Natural killer cell (primary cell): ENCODE results near the gene ZNF100. TPM values are rescaled to one million over a fixed set of nuclear protein-coding genes. Genes with fewer than 3 reads are reported as not detected.
"Not testable (repeated sequence)": the region's sequence is repeated elsewhere in the genome, so short reads cannot be mapped to it uniquely, and the experiment has no call there.

ENCODE experiments used
- ATAC-seq, 3 donors: fragments of 150-1000 bp in 2 of 3; fragments of 200-7000 bp in 1 of 3; cut with Tn5 transposase; 1 replicate in 1 of 3; 2 replicates in 2 of 3; pipeline ENCODE4 v1.10.0; 2021; ENCODE audit warnings: mild to moderate bottlenecking in 2 of 3, moderate library complexity in 2 of 3
- DNase-seq, 2 donors: peaks; one replicate each; pipeline versions ENCODE4 v3.0.0 to v3.0.0-alpha.2; 2013 to 2021; ENCODE audit warnings: mixed read lengths in 1 of 2
- H3K27ac ChIP-seq: one replicate; pipeline ENCODE4 v1.5.1; 2013; ENCODE audit warnings: mild to moderate bottlenecking, low read length
- H3K27me3 ChIP-seq: one replicate; pipeline ENCODE4 v1.6.1; 2013; ENCODE audit warnings: low read length; ENCODE audit not compliant: control insufficient read depth, insufficient read depth
- H3K36me3 ChIP-seq: one replicate; pipeline ENCODE4 v1.6.1; 2013; ENCODE audit warnings: low read length; ENCODE audit not compliant: control insufficient read depth, insufficient read depth
- H3K4me1 ChIP-seq: one replicate; pipeline ENCODE4 v1.6.1; 2013; ENCODE audit warnings: low read length; ENCODE audit not compliant: control insufficient read depth, insufficient read depth
- H3K4me3 ChIP-seq: one replicate; pipeline ENCODE4 v1.5.1; 2013; ENCODE audit warnings: low read length
- H3K9me3 ChIP-seq: one replicate; pipeline ENCODE4 v1.6.1; 2013; ENCODE audit warnings: low read length; ENCODE audit not compliant: control insufficient read depth, insufficient read depth
- H3K27ac Mint-ChIP-seq, 2 donors: one replicate each; pipeline ENCODE4 v1.8.0; 2022; ENCODE audit warnings: mild to moderate bottlenecking in 2 of 2, mixed read lengths in 2 of 2, moderate library complexity in 1 of 2
- H3K27me3 Mint-ChIP-seq, 2 donors: one replicate each; pipeline ENCODE4 v1.8.0; 2022; ENCODE audit warnings: low read depth in 2 of 2, mixed read lengths in 2 of 2
- H3K36me3 Mint-ChIP-seq: one replicate; pipeline ENCODE4 v1.8.0; 2022; ENCODE audit warnings: mixed read lengths
- H3K4me1 Mint-ChIP-seq, 2 donors: one replicate each; pipeline ENCODE4 v1.8.0; 2022; ENCODE audit warnings: mixed read lengths in 2 of 2
- H3K4me3 Mint-ChIP-seq: one replicate; pipeline ENCODE4 v1.8.0; 2022; ENCODE audit warnings: mild to moderate bottlenecking, moderate library complexity, mixed read lengths
- H3K9me3 Mint-ChIP-seq, 2 donors: one replicate each; pipeline ENCODE4 v1.8.0; 2022; ENCODE audit warnings: mixed read lengths in 2 of 2
- CTCF ChIP-seq: fragments of 200-600 bp; IDR thresholded peaks from one replicate; pipeline ENCODE4 v1.8.0; 2022; ENCODE audit warnings: antibody characterized with exemption
- WGBS: methylation state at CpG from one replicate; pipeline ENCODE4 v1.1.7; 2013; ENCODE audit warnings: missing lambda C conversion rate; ENCODE audit not compliant: insufficient coverage; 5-methylcytosine and 5-hydroxymethylcytosine counted together
- intact Hi-C: fragments of 100-400 bp; cut with micrococcal nuclease; formaldehyde crosslinking; loops from one replicate; pipeline ENCODE4 v1.14.2; 2022
- total RNA-seq, 4 donors: library from RNA; stranded (reverse); fragments of 120-200 nt in 1 of 4; gene quantifications; one replicate each; pipeline versions ENCODE4 v1.2.3 to v1.2.4, GENCODE V29; 2013 to 2022

Gene ZNF100
- total RNA-seq, 3 donors from 2014 or later (not counting 1 experiment from before 2014, with no cell fraction given) = 7.9 to 16.9 (median 9.5) TPM

GRCh38 chr19:21758296-21758695 lies 9.1 kb downstream of the ZNF100 start:
- no peak for TF ChIP-seq CTCF
- peaks cover 18% of the 10 kb centered on the region for H3K36me3 ChIP-seq
- no peak for ATAC-seq
- no peak overlapping the region for H3K27ac ChIP-seq
- Mint-ChIP-seq H3K27me3 (no peaks in the 10 kb centered on the region), H3K4me3 (no peak overlapping the region), H3K27ac (no peak overlapping the region), H3K9me3 (peaks cover 0 to 5% of the 10 kb centered on the region in 2 donors), H3K36me3 (peaks cover 14% of the 10 kb centered on the region), H3K4me1 (peaks cover 38 to 51% of the 10 kb centered on the region in 2 donors)
- DNase-seq = peak in 1 of 2 donors; percentile 9
- intact Hi-C loops = no loop called here
- no peaks in the 10 kb centered on the region for H3K27me3 ChIP-seq
- H3K4me1 ChIP-seq = no peaks in the 10 kb centered on the region
- H3K4me3 ChIP-seq = no peak overlapping the region
- WGBS = 97% methylated on average over 3 of the region's 3 CpGs
- H3K9me3 ChIP-seq = no peaks in the 10 kb centered on the region

- Mint-ChIP-seq H3K36me3 (peaks cover 23% of the 10 kb centered on the region), H3K4me1 (peaks cover 25 to 37% of the 10 kb centered on the region in 2 donors), H3K27ac (peak overlapping the region in 1 of 2 donors; percentile 5)
- H3K9me3 Mint-ChIP-seq, H3K27me3 ChIP-seq, DNase-seq, ATAC-seq, H3K27ac ChIP-seq, H3K27me3 Mint-ChIP-seq, intact Hi-C loops, H3K4me3 Mint-ChIP-seq, H3K9me3 ChIP-seq, H3K4me3 ChIP-seq, H3K4me1 ChIP-seq: not testable (repeated sequence)
- H3K36me3 ChIP-seq = peaks cover 34% of the 10 kb centered on the region
These were observed 11.8 kb downstream of the ZNF100 start for GRCh38 chr19:21755555-21755954.

- H3K4me3 ChIP-seq = no peak overlapping the region
- H3K9me3 Mint-ChIP-seq = peaks cover 0 to 7% of the 10 kb centered on the region in 2 donors
- H3K36me3 ChIP-seq = peaks cover 32% of the 10 kb centered on the region
- TF ChIP-seq CTCF = no peak
- H3K27me3 ChIP-seq = no peaks in the 10 kb centered on the region
- H3K27me3 Mint-ChIP-seq = no peaks in the 10 kb centered on the region
- H3K4me1 ChIP-seq = no peaks in the 10 kb centered on the region
- H3K36me3 Mint-ChIP-seq = peaks cover 24% of the 10 kb centered on the region
- H3K27ac ChIP-seq = no peak overlapping the region
- 100% methylated on average over 3 of the region's 3 CpGs for WGBS
- peaks cover 30 to 31% of the 10 kb centered on the region in 2 donors for H3K4me1 Mint-ChIP-seq
- H3K9me3 ChIP-seq = no peaks in the 10 kb centered on the region
- ATAC-seq (no peak), DNase-seq (no peak)
- intact Hi-C loops = no loop called here
- no peak overlapping the region for H3K27ac Mint-ChIP-seq
- H3K4me3 Mint-ChIP-seq = no peak overlapping the region
These were observed 16.0 kb downstream of the ZNF100 start for GRCh38 chr19:21751384-21751783.

GRCh38 chr19:21750586-21751128 lies 16.7 kb downstream of the ZNF100 start:
- ATAC-seq (no peak), DNase-seq (no peak)
- Histone ChIP-seq H3K27ac (no peak overlapping the region), H3K4me3 (no peak overlapping the region), H3K4me1 (no peaks in the 10 kb centered on the region), H3K36me3 (peaks cover 32% of the 10 kb centered on the region), H3K27me3 (no peaks in the 10 kb centered on the region), H3K9me3 (no peaks in the 10 kb centered on the region)
- Mint-ChIP-seq H3K9me3 (peaks cover 0 to 7% of the 10 kb centered on the region in 2 donors), H3K4me1 (peaks cover 23 to 27% of the 10 kb centered on the region in 2 donors), H3K27me3 (no peaks in the 10 kb centered on the region), H3K4me3 (no peak overlapping the region), H3K36me3 (peaks cover 23% of the 10 kb centered on the region), H3K27ac (peak overlapping the region in 1 of 2 donors; percentile 41)
- intact Hi-C loops = no loop called here
- 98% methylated on average over 40 of the region's 40 CpGs for WGBS
- no peak for TF ChIP-seq CTCF
